Neural crest cell (in vitro differentiated cells): ENCODE results near the gene TRABD. TPM values are rescaled to one million over a fixed set of nuclear protein-coding genes. Genes with fewer than 3 reads are reported as not detected.

ENCODE experiments used
- DNase-seq: peaks from one replicate; pipeline ENCODE4 v3.0.0; 2021; ENCODE audit warnings: low read depth, mixed read lengths, low spot score
- H3K27ac Mint-ChIP-seq: one replicate; pipeline ENCODE4 v1.8.0; 2021; ENCODE audit warnings: mild to moderate bottlenecking, mixed read lengths; ENCODE audit not compliant: unreplicated experiment
- H3K27me3 Mint-ChIP-seq: 2 replicates; pipeline ENCODE4 v1.8.0; 2021; ENCODE audit warnings: low read depth, mild to moderate bottlenecking, mixed read lengths
- H3K36me3 Mint-ChIP-seq: 2 replicates; pipeline ENCODE4 v1.8.0; 2021; ENCODE audit warnings: low read depth, mild to moderate bottlenecking, mixed read lengths
- H3K4me1 Mint-ChIP-seq: 2 replicates; pipeline ENCODE4 v1.8.0; 2021; ENCODE audit warnings: mixed read lengths
- H3K4me3 Mint-ChIP-seq: one replicate; pipeline ENCODE4 v1.8.0; 2021; ENCODE audit warnings: mild to moderate bottlenecking, mixed read lengths
- H3K9me3 Mint-ChIP-seq: 2 replicates; pipeline ENCODE4 v1.8.0; 2021; ENCODE audit warnings: mixed read lengths
- total RNA-seq: library from RNA; stranded (reverse); gene quantifications from 2 replicates; pipeline ENCODE4 v1.2.1, GENCODE V29; 2021
- TF ChIP-seq, protein P1 (sequence below): fragments of 200-600 bp; sonication (generic); conservative IDR thresholded peaks from 2 replicates; pipeline ENCODE4 v1.5.0; 2021; ENCODE audit warnings: antibody characterized with exemption, mild to moderate bottlenecking

The TRABD gene
- total RNA-seq, 1 donor from 2014 or later: 45.7 TPM

DNA sequence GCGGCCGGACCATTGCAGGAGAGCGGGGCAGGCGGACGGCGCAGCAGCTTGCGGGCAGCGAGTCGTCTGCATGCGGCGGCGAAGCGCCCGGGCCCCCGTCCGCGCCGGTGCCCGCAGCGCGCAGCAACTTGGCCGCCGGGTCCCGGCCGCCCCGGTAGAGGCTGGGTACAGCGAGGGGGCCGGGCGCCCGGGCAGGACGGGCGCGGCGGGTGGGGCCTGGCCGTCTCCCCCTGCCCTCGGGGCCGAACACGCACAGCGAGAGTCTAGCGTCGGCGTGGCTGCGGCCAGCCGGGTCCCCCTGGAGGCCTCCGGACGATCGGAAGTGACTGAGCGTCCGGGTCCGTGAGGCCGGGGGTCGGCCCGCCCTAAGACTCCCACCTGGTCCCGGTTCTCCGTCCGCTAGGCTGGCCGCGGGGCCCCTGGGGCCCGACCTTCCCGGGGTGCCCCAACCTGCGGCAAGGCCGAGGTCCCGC is 775 bp upstream of the TRABD start:
- Mint-ChIP-seq H3K4me3 (no peak overlapping the region), H3K27me3 (no peaks in the 10 kb centered on the region), H3K4me1 (peaks cover 8% of the 10 kb centered on the region), H3K9me3 (no peaks in the 10 kb centered on the region), H3K27ac (no peak overlapping the region), H3K36me3 (no peaks in the 10 kb centered on the region)
- TF ChIP-seq, protein P1, sequence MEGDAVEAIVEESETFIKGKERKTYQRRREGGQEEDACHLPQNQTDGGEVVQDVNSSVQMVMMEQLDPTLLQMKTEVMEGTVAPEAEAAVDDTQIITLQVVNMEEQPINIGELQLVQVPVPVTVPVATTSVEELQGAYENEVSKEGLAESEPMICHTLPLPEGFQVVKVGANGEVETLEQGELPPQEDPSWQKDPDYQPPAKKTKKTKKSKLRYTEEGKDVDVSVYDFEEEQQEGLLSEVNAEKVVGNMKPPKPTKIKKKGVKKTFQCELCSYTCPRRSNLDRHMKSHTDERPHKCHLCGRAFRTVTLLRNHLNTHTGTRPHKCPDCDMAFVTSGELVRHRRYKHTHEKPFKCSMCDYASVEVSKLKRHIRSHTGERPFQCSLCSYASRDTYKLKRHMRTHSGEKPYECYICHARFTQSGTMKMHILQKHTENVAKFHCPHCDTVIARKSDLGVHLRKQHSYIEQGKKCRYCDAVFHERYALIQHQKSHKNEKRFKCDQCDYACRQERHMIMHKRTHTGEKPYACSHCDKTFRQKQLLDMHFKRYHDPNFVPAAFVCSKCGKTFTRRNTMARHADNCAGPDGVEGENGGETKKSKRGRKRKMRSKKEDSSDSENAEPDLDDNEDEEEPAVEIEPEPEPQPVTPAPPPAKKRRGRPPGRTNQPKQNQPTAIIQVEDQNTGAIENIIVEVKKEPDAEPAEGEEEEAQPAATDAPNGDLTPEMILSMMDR: no peak
- DNase-seq: no peak

DNA sequence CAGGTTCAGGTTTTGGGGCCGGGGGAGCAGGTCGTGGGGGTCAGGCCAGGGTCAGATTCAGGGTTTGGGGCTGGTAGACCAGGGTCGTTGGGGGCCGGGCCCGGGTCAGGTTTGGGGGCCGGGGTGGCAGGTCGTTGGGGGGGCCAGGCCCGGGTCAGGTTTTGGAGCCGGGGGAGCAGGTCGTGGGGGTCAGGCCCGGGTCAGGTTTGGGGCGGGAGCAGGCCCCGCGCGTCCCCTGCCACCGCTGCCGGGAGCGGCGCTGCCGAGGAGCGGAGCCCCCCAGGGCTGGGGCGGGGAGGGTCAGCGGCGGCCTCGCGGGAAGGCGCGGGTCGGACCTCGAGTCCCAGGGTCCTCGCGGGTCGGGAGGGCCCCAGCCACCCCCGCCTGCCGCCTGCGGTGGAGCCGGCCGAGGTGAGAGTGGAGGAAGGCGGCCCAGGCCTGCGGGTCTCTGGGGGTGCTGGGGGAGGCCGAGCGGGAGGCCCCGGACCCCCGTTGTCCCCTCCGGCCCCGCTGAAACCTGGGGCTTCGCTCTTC is 535 bp downstream of the TRABD start:
- Mint-ChIP-seq H3K4me1 (peaks cover 9% of the 10 kb centered on the region), H3K36me3 (no peaks in the 10 kb centered on the region), H3K9me3 (no peaks in the 10 kb centered on the region), H3K27ac (no peak overlapping the region), H3K27me3 (no peaks in the 10 kb centered on the region), H3K4me3 (peak overlapping the region; percentile 90)
- TF ChIP-seq, protein P1: no peak
- no peak for DNase-seq

DNA sequence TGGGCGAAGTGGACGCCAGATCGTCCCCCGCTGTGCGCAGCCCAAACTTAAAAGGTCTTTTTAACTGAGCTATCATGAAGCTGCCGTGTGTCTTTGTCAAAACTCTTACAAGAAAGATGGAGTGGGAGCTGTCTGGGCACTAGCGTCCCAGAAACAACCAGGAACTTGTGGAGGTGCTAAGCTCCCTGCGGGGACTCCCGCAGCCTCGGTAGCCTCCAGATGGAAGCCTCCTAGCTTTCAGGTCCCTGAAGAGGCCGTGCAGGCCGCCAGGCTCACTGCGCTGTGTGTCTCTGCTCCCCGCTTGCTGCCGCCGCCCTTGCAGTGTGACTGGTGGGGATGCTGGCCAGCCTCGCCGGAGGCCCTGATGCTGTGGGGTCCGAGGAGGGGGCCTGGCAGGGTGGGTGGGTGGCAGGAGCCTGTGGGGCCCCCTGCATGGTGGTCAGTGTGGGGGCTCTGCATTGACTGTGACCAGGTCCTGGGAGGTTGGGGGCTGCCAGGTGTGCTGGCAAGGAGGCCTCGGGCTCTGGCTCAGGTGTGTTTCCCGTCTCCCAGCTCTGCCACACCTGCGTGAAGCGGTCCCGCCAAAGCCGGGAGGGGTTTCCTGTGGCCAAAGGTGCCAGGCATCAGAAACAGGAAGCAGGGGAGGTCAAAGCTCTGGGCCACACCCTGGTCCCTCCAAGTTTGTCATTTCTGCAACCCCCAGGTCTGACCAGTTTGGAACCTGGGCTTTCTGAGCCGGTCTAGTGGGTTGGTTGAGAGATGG is 1.2 kb downstream of the TRABD start:
- no peak overlapping the region for H3K27ac Mint-ChIP-seq

DNA sequence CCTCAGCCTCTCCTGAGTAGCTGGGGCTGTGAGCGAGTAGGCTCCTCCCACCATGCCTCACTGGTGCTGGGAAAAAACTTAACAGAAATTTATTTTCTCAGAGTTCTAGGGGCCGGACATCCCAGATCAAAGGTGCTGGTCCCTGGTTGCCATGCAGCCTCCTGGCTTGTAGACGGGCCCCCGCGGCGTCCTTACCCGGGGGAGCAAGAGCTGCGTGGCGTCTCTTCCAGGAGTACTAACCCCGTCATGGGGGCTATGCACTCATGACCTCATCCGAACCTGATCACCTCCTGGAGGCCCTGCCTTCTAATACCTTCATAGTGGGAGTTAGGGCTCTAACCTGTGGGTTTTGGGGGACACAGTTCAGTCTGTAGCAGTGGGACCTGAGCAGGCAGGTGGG is 2.6 kb downstream of the TRABD start:
- no peak for DNase-seq
- TF ChIP-seq, protein P1: no peak
- Mint-ChIP-seq H3K9me3 (no peaks in the 10 kb centered on the region), H3K4me3 (peak overlapping the region; percentile 72), H3K4me1 (peaks cover 12% of the 10 kb centered on the region), H3K36me3 (no peaks in the 10 kb centered on the region), H3K27me3 (no peaks in the 10 kb centered on the region), H3K27ac (no peak overlapping the region)

More for the DNA sequence above, 1.2 kb downstream of the TRABD start:
- no peak for DNase-seq
- Mint-ChIP-seq H3K27me3 (no peaks in the 10 kb centered on the region), H3K36me3 (no peaks in the 10 kb centered on the region), H3K4me1 (peaks cover 12% of the 10 kb centered on the region), H3K9me3 (no peaks in the 10 kb centered on the region), H3K4me3 (peak overlapping the region; percentile 90)
- TF ChIP-seq, protein P1: no peak

DNA sequence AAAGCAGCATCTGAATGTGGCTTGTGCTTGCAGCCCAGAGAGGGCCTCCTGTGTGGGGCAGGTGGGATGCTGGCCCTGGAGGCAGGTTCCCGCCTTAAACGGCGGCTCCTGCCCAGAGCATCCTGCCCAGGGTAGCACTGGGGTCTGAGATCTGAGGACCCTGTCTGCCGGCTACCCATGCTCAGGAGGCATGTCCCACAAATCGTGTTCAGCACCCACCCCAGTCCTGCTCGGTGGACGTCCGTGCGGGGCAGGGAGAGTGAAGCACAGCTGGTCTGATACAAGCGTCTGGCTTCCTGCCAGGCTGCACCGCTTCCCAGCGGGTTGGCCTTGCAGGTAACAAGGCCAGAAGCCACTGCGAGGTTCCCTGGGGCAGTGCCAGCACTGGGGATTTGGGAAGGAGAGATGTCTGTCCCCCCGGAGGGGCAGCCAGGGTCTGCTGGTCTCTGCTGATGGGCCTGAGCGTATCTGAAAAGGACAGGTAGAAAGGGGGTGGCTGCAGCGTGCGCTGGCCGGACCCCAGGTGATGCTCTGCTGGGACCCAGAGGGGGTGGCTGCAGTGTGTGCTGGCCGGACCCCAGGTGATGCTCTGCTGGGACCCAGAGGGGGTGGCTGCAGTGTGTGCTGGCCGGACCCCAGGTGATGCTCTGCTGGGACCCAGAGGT is 3.6 kb downstream of the TRABD start:
- no peaks in the 10 kb centered on the region for H3K36me3 Mint-ChIP-seq
- no peaks in the 10 kb centered on the region for H3K27me3 Mint-ChIP-seq
- no peak for DNase-seq
- H3K9me3 Mint-ChIP-seq: no peaks in the 10 kb centered on the region
- H3K4me3 Mint-ChIP-seq: no peak overlapping the region
- peaks cover 12% of the 10 kb centered on the region for H3K4me1 Mint-ChIP-seq
- no peak overlapping the region for H3K27ac Mint-ChIP-seq
- TF ChIP-seq, protein P1: no peak
